Femur (tissue), 1 donor: ENCODE data around the gene LDLRAD4.

Source experiments
- DNase-seq: peaks from one replicate; pipeline ENCODE4 v3.0.0-alpha.2; 2017

The LDLRAD4 gene

DNA sequence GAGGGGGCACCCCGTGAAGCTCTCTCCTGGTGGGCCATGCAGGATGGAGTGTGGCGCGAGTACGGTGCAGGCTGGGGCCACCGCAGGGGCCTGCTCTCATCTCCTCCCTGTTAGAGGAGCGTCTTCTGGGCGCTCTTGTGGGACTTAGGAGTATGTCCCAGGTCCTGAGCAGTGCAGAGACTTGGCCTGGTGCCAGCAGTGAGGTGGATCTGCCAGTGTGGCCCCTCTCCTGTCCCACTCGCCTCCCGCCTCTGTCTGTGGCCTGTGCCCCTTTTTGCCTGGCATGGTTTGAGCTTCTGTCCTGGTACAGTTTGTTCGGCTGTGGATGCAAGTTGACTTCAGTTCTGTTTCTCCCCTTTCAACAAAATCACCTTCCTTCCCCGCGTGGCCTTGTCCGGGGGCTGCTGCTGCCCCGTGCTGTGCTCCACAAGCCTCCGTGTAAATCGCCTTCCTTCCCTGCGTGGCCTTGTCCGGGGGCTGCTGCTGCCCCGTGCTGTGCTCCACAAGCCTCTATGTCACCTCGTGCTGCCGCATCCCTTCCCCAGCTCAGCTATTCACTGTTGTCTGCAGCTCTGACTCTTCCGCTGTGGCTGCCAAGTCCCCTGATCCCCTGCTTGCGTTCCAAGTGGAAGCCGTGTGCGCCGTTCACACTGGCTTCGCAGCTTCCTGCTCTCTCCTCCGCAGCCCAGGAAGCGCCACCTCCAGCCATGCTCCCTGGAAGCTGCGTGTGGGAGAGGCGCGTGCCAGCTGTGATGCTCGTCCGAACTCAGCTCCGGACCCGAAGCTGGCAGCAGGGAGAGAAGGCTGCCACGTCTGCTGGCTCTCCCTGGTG is 13.7 kb downstream of the LDLRAD4 start:
- peak; percentile 85 for DNase-seq

GRCh38 chr18:13232971-13233786 is 14.6 kb downstream of the LDLRAD4 start:
- no peak for DNase-seq

- DNase-seq, result no peak
These were observed 15.5 kb downstream of the LDLRAD4 start for GRCh38 chr18:13233787-13234783.

- DNase-seq, result no peak
These were observed 16.9 kb downstream of the LDLRAD4 start for GRCh38 chr18:13235421-13235831.

DNA sequence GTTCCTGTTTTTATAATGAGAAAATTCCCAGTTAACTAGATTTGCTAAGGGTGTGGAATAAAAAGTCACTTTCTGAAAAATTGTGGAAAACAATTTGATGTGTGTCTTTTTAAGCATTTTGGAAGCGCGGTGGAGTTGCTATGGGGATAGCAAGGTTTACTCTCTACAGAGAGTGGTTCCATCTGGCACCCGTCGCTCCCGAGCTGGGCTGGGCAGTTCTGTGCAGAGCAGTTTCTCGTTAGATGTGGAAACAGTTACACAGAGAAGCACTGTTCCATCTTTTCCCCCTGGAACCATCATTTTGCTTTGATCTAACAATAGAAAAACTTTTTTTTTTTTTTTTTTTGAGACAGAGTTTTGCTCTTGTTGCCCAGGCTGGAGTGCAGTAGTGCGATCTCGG is 17.4 kb downstream of the LDLRAD4 start:
- peak; percentile 92 for DNase-seq

GRCh38 chr18:13236411-13236810 is 17.9 kb downstream of the LDLRAD4 start:
- no peak for DNase-seq

GRCh38 chr18:13237073-13237472 is 18.5 kb downstream of the LDLRAD4 start:
- DNase-seq, result no peak

DNA sequence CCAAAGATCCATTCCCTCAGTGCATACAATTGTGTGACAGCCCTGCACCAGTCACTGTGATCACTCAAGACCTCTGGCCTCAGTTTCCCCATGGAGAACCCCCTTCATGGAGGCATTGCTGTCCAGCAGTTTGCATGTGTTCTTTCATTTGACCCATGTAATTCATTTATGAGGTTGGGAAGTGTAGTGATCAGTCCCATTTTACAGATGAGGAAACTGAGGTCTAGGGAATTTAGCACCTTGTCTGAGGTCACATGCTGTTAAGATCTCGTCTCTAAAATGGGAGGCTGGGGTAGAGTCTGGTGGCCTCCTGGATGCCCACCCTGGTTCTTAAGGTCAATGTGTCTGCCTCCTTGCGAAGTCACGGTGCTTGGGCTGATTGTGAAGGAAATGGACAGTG is 19.1 kb downstream of the LDLRAD4 start:
- DNase-seq, result no peak

- no peak for DNase-seq
These were observed 20.8 kb downstream of the LDLRAD4 start for GRCh38 chr18:13239171-13239956.

GRCh38 chr18:13240060-13240725 is 21.6 kb downstream of the LDLRAD4 start:
- no peak for DNase-seq

DNA sequence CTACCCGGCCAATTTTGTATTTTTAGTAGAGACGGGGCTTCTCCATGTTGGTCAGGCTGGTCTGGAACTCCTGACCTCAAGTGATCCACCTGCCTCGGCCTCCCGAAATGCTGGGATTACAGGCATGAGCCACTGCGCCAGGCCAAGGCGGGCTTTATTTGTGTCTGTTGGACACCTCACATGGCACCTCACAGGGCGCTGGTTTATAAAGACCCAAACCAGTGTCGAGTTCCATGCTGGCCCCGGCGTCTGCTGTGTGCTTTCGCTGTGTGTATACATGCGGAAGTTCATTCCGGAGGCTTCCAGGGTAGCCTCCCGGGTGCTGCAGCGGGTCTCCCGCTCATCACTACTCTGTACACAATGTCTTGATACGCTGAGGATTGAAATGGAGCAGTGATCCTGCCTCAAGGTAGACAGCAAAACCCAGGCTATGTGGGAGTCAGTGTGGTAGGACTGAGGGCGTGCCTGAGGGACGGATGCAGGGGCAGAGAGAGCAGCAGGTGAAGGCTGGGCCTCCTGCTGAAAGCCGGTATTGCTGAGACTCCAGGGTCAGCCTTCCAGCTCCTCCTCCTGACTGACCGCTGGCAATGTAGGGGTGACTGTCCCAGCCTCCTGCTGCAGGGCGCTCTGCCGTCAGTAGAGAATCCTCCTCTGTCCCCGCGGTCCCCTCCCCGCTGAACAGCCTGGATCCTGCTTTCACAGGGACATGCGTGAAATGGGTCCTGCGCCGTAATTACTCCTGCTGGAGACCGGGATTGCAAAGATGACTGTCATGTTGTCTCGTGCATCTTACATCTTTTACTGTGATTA is 22.7 kb downstream of the LDLRAD4 start:
- no peak for DNase-seq

GRCh38 chr18:13241893-13242175 is 23.3 kb downstream of the LDLRAD4 start:
- DNase-seq, result no peak

DNA sequence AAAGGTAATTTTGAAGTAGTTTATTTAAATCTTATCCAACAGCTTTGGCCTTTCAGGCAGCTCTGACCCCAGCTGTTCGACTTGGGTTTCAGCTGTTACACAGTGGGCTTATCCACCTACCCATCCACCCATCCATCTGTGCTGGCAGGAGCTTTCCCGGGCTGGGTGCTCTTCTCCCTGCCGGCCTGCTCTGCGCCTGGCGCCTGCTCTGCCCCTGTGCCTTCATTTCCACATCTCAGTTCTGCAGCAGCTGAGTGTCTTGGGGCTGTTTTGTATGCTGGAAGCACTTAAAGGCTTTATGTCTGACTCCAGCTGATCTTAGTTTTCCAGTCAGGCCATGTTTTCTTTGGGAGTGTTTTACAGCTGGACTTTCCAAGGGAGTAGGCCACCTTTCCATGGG is 24.2 kb downstream of the LDLRAD4 start:
- DNase-seq, result no peak

DNA sequence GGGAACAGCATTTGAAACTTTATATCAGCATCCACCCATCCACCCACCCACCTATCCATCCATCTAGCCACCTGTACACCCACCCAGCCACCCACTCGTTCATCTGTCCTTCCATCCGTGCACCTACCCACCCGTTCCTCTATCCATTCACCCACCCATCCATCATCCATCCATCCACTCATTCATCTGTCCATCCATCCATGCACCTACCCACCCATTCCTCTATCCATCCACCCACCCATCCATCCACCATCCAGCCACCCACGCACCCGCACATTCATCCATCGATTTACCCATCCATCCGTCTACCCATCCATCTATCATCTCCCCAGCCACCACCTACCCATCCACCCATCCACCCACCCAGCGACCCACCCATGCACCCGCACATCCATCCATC is 24.8 kb downstream of the LDLRAD4 start:
- no peak for DNase-seq

DNA sequence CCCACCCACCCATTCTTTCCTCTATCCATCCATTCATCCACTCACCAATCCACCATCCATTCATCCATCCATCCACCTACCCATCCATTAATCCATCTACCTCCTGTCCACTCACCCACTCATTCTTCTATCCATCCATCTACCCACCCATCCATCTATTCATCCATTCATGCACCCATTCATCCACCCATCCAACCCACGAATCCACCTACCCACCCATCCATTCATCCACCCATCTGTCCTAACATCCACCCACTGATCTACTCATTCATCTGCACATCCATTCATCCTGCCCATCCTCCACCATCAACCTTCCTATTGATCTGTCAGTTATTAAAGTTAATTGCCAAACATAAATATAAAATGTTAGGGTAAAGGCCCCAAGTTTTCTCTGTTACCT is 25.6 kb downstream of the LDLRAD4 start:
- no peak for DNase-seq

DNA sequence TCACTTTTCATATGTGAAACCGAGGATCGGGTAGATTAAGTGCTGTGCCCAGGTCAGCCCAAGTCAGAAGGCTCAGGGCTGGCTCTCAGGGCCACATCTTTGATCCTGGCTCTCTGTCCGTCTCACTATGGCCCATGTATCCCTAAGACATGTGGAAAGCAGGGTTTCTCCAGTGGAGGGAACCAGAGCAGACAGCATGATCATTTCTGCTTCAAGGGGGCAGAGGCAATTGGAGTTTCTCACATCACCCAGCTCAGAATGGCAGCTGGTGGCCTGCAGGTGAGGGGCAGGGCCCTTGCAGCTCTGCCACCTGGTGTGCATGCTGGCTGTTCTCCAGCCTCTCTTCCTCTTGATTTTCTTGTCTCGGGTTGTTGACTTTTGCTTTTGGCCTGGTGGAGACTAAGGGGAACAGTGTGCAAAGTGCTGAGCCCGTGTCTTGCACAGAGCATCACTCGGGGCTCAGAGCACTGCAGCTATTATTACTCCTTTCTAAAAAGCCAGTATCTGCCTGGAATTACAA is 27.0 kb downstream of the LDLRAD4 start:
- no peak for DNase-seq

GRCh38 chr18:13246121-13246520 is 27.6 kb downstream of the LDLRAD4 start:
- no peak for DNase-seq

DNA sequence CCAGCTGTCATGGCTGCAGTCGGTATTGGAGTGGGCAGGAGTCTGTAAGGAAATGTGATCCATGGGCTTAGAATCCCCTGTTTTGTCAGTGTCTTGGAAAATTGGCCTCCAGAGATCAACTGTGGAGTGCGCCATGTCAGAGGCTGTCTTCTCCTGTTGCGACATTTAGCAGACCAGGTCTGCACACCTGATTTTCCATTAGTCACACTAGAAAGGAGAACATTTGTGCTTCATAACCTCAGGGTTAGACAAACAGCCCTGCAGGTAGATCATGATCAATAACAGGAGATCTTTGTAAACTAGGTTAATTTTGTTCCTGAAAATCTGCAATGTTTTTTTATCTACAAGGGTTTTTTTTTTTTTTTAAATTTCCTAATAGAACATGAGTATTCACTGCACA is 28.0 kb downstream of the LDLRAD4 start:
- DNase-seq, result no peak

DNA sequence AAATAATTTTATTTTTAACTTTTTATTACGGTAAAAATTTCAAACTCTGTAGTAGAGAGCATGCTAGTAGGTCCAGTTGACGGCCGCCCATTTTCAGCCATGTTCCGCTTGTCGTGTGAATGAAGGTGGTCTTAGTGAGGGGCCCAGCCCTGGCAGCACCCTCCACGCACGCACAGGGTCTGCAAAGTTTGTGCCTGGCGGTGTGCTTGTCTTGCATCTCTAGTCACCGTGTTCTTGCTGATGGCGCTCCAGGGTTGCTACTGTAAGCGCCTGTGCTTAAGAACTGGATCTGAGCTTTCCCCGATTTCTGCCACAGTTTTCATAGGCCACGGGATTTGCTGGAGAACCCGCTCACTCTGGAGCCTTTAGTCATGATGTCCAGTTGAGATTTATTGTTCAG is 28.9 kb downstream of the LDLRAD4 start:
- no peak for DNase-seq

- DNase-seq, result no peak
These were observed 34.3 kb downstream of the LDLRAD4 start for GRCh38 chr18:13252686-13253410.
